ENCODE results near the gene MGRN1.

- TF ChIP-seq POLR2A (IDR thresholded peaks at IDR 0.05; ENCODE audit: low read depth, low read length) (no peak), TAF1 (IDR thresholded peaks at IDR 0.05; ENCODE audit: borderline replicate concordance, low read depth, low read length) (no peak)
These were observed 64.0 kb downstream of the MGRN1 start for GRCh38 chr16:4688674-4689045.

Measured in GM12892 (cell line).